GM12878 (cell line): Measurements from ENCODE around the gene MITF.

ENCODE experiments used
- ASH2L ChIP-seq: fragments of 300-600, 200-600 bp; sonication (generic); IDR thresholded peaks from 2 replicates; pipeline ENCODE4 v1.6.1; 2017; ENCODE audit warnings: low read depth, mild to moderate bottlenecking, borderline replicate concordance
- DPF2 ChIP-seq: fragments of 450-650 bp; IDR thresholded peaks from 2 replicates; pipeline ENCODE4 v1.6.1; 2017; ENCODE audit warnings: mild to moderate bottlenecking
- POLR2A ChIP-seq: IDR thresholded peaks from 2 replicates; pipeline ENCODE4 v1.6.1; 2011; ENCODE audit warnings: low read depth, mild to moderate bottlenecking, low read length
- SP1 ChIP-seq: IDR thresholded peaks from one replicate; pipeline ENCODE4 v1.6.1; 2011; ENCODE audit warnings: low read depth, low read length
- TF ChIP-seq, protein P1 (sequence below), 3 experiments: IDR thresholded peaks in 2 of 3; conservative IDR thresholded peaks in 1 of 3; 2 replicates each; pipeline ENCODE4 v1.5.1; 2011; ENCODE audit warnings: low read depth in 3 of 3, low read length in 3 of 3, mild to moderate bottlenecking in 3 of 3, control low read depth in 2 of 3, moderate library complexity in 2 of 3, inconsistent platforms in 1 of 3, mixed read lengths in 1 of 3; ENCODE audit not compliant: control insufficient read depth in 2 of 3, insufficient read depth in 1 of 3; ENCODE audit errors: extremely low read depth in 1 of 3

DNA sequence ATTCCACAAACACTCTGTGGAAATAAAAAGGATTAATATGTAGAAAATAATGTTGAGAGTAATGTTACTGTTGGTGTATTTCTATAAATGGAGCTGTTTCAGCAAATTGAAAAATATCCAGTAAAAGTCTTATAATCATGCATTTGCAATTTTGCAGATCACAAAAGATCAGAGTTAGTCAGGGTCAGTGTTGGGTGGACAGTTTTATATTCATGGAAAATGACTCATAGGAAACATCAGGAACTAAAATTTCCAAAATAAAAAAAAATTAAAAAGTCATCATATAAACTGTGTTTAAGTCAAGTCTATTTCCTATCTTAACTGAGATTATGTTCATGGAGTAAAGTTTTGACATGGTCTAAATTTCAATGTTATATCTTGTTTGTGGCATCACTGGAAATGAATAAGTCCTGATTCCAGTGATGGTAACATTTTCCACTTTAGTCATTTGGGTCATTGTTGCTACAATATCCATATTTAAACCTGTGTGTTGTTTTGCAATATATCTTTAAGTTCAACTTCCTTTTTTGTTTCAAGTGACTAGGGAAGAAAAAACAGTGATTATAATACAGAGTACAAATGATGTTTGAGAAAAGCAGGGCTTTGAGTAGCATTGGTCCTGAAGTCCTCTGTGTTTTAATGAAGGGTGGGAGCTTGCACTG is 37.8 kb downstream of the MITF start:
- TF ChIP-seq DPF2 (no peak), ASH2L (no peak), SP1 (no peak), POLR2A (no peak)
- TF ChIP-seq, protein P1, sequence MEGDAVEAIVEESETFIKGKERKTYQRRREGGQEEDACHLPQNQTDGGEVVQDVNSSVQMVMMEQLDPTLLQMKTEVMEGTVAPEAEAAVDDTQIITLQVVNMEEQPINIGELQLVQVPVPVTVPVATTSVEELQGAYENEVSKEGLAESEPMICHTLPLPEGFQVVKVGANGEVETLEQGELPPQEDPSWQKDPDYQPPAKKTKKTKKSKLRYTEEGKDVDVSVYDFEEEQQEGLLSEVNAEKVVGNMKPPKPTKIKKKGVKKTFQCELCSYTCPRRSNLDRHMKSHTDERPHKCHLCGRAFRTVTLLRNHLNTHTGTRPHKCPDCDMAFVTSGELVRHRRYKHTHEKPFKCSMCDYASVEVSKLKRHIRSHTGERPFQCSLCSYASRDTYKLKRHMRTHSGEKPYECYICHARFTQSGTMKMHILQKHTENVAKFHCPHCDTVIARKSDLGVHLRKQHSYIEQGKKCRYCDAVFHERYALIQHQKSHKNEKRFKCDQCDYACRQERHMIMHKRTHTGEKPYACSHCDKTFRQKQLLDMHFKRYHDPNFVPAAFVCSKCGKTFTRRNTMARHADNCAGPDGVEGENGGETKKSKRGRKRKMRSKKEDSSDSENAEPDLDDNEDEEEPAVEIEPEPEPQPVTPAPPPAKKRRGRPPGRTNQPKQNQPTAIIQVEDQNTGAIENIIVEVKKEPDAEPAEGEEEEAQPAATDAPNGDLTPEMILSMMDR (IDR thresholded peaks at IDR 0.05 in 2 of 3, conservative IDR thresholded peaks at IDR 0.05 in 1 of 3; ENCODE audit: control insufficient read depth in 2 of 3, extremely low read depth in 1 of 3, insufficient read depth in 1 of 3, low read depth in 3 of 3, low read length in 3 of 3) = no peak
